Vein endothelial cell (primary cell): ENCODE results near the gene STATH. TPM values are rescaled to one million over a fixed set of nuclear protein-coding genes. Genes with fewer than 3 reads are reported as not detected.

Source experiments
- total RNA-seq: library from RNA; depleted of rRNA; stranded (reverse); fragments of >200 nt; gene quantifications from 2 replicates; pipeline ENCODE4 v1.2.3, GENCODE V29; 2012

STATH gene
- not detected in 2 replicates for total RNA-seq

GRCh38 chr4:69995526-69996016 is at the start of gene STATH:
STATH (plus strand) TSS chr4:69995966; CDS start chr4:69998438, 2,472 bp downstream.

GRCh38 chr4:69965628-69966027 is 30.1 kb upstream of the STATH start, which contains the start of gene CSN2:
CSN2 (minus strand) TSS chr4:69965728; CDS start chr4:69960995, 4,733 bp downstream.

GRCh38 chr4:70028159-70028558 is 32.4 kb downstream of the STATH start, which contains the start of gene HTN3:
HTN3 (plus strand) TSS chr4:70028459; CDS start chr4:70030741, 2,282 bp downstream.

GRCh38 chr4:70050138-70050537 is 54.4 kb downstream of the STATH start, which contains the start of gene HTN1:
HTN1 (plus strand) TSS chr4:70050438; CDS start chr4:70053077, 2,639 bp downstream.

Other genes with a start within 250 kb of the STATH start
- gene SULT1B1, start 235.3 kb upstream of the STATH start, total RNA-seq, result 15.3 and 46.1 TPM in 2 replicates
- gene SULT1E1, start 135.8 kb upstream of the STATH start, total RNA-seq, result 6.7 and 23.8 TPM in 2 replicates
- not detected in 2 replicates for gene CSN1S1, start 64.9 kb upstream of the STATH start, total RNA-seq
- gene CSN2, start 30.2 kb upstream of the STATH start, total RNA-seq, result not detected in 2 replicates
- gene HTN3, start 32.5 kb downstream of the STATH start, total RNA-seq, result not detected in 2 replicates
- gene HTN1, start 54.5 kb downstream of the STATH start, total RNA-seq, result not detected in 2 replicates
- not detected in 2 replicates for gene PRR27, start 158.3 kb downstream of the STATH start, total RNA-seq
- not detected in 2 replicates for gene ODAM, start 199.8 kb downstream of the STATH start, total RNA-seq
- not detected in 2 replicates for gene FDCSP, start 230.2 kb downstream of the STATH start, total RNA-seq
- not detected in 2 replicates for gene CSN3, start 246.6 kb downstream of the STATH start, total RNA-seq